Endothelial cell of umbilical vein (primary cell): ENCODE data around the gene TWIST2. TPM values are rescaled to one million over a fixed set of nuclear protein-coding genes. Genes with fewer than 3 reads are reported as not detected.

Experiments used
- BruUV-seq: library from RNA; stranded (reverse); fragments of 400-500 nt; replicated peaks from 2 replicates; lab custom pipeline; 2021; lab: Mats Ljungman, UMichigan
- CTCF ChIA-PET: fragments of 300-600, 350-600 bp; sonication (Branson Sonifier 250); formaldehyde crosslinking; loops from one replicate; lab custom pipeline; 2021; ENCODE audit warnings: antibody characterized with exemption, inconsistent platforms; lab: Charles Lee
- POLR2A ChIA-PET: fragments of 300-600, 350-600 bp; sonication (Branson Sonifier 250); formaldehyde crosslinking; loops from one replicate; lab custom pipeline; 2021; ENCODE audit warnings: antibody characterized with exemption, inconsistent platforms; lab: Charles Lee
- DNase-seq: peaks from one replicate; pipeline ENCODE4 v3.0.0-alpha.2; 2011; ENCODE audit warnings: low read depth, low spot score
- FAIRE-seq: peaks from 2 replicates; lab custom pipeline; 2011; peaks lifted over from hg19 to GRCh38; lab: Jason Lieb, UNC
- H2AFZ ChIP-seq: 2 replicates; pipeline ENCODE4 v1.6.0; 2012; ENCODE audit warnings: low read depth, low read length, control low read depth, inconsistent platforms
- H3K27ac ChIP-seq: 2 replicates; pipeline ENCODE4 v1.5.1; 2011; ENCODE audit warnings: low read depth, mild to moderate bottlenecking, control low read depth, low read length, moderate library complexity; ENCODE audit not compliant: insufficient read depth
- H3K27me3 ChIP-seq, 2 experiments: 2 replicates each; pipeline versions ENCODE4 v1.6.0 to v1.6.1; 2011; ENCODE audit warnings: low read length in 2 of 2, mixed read lengths in 1 of 2; ENCODE audit not compliant: control insufficient read depth in 2 of 2, insufficient read depth in 2 of 2
- H3K36me3 ChIP-seq, 2 experiments: 2 replicates in 1 of 2; 3 replicates in 1 of 2; pipeline ENCODE4 v1.5.1; 2011; ENCODE audit warnings: low read length in 2 of 2, mild to moderate bottlenecking in 1 of 2, moderate library complexity in 1 of 2; ENCODE audit not compliant: control insufficient read depth in 2 of 2, insufficient read depth in 2 of 2; ENCODE audit errors: extremely low read depth in 1 of 2
- H3K4me1 ChIP-seq: 3 replicates; pipeline ENCODE4 v1.5.1; 2011; ENCODE audit warnings: mild to moderate bottlenecking, low read length; ENCODE audit not compliant: control insufficient read depth, insufficient read depth; ENCODE audit errors: extremely low read depth
- H3K4me2 ChIP-seq: 2 replicates; pipeline ENCODE4 v1.6.1; 2011; ENCODE audit warnings: low read length, control low read depth, mixed read lengths; ENCODE audit not compliant: insufficient read depth
- H3K4me3 ChIP-seq, 3 experiments: fragments of 200-600 bp in 1 of 3; sonication (generic), shearing (Covaris generic) in 1 of 3; replicated peaks in 1 of 3; 2 replicates each; pipeline ENCODE4 v1.5.1; 2011 to 2016; ENCODE audit warnings: control low read depth in 3 of 3, low read length in 3 of 3, mild to moderate bottlenecking in 2 of 3, inconsistent platforms in 1 of 3, low read depth in 1 of 3, moderate library complexity in 1 of 3; ENCODE audit not compliant: insufficient read depth in 1 of 3
- H3K79me2 ChIP-seq: 2 replicates; pipeline ENCODE4 v1.6.0; 2012; ENCODE audit warnings: low read length, inconsistent platforms; ENCODE audit not compliant: control insufficient read depth, insufficient read depth
- H3K9ac ChIP-seq: replicated peaks from 2 replicates; pipeline ENCODE3; 2011; ENCODE audit warnings: low read length, control low read depth; ENCODE audit not compliant: insufficient read depth; ENCODE audit errors: extremely low read depth
- H3K9me1 ChIP-seq: replicated peaks from 3 replicates; pipeline ENCODE4 v1.6.0; 2011; ENCODE audit warnings: mild to moderate bottlenecking, low read length; ENCODE audit not compliant: control insufficient read depth, insufficient read depth; ENCODE audit errors: extremely low read depth
- H3K9me3 ChIP-seq: replicated peaks from 2 replicates; pipeline ENCODE4 v1.5.1; 2012; ENCODE audit warnings: low read length, inconsistent platforms; ENCODE audit not compliant: control insufficient read depth, insufficient read depth
- H4K20me1 ChIP-seq: replicated peaks from 2 replicates; pipeline ENCODE3; 2011; ENCODE audit warnings: mild to moderate bottlenecking, low read length; ENCODE audit not compliant: control insufficient read depth, insufficient read depth; ENCODE audit errors: extremely low read depth
- FOS ChIP-seq: IDR thresholded peaks from 2 replicates; pipeline ENCODE4 v1.6.1; 2011; ENCODE audit warnings: mild to moderate bottlenecking, low read length, moderate library complexity, borderline replicate concordance; ENCODE audit not compliant: insufficient read depth
- GATA2 ChIP-seq: IDR thresholded peaks from 2 replicates; pipeline ENCODE4 v1.7.0; 2011; ENCODE audit warnings: low read depth, mild to moderate bottlenecking, moderate library complexity, mixed read lengths, low read length; ENCODE audit not compliant: insufficient read length, insufficient read depth
- JUN ChIP-seq: IDR thresholded peaks from 2 replicates; pipeline ENCODE4 v1.6.1; 2011; ENCODE audit warnings: borderline replicate concordance, low read depth; ENCODE audit not compliant: insufficient read length, insufficient read depth
- POLR2A ChIP-seq: IDR thresholded peaks from 2 replicates; pipeline ENCODE4 v1.6.1; 2012; ENCODE audit warnings: low read depth, mild to moderate bottlenecking, control low read depth, low read length
- POLR2AphosphoS5 ChIP-seq: IDR thresholded peaks from 2 replicates; pipeline ENCODE4 v1.6.1; 2012; ENCODE audit warnings: low read depth, mild to moderate bottlenecking, control low read depth, low read length, moderate library complexity; ENCODE audit not compliant: insufficient read depth
- dilution Hi-C: fragments of 300-500 bp; cut with MboI; formaldehyde crosslinking; loops from one replicate; pipeline ENCODE4 v1.15.0; 2019; ENCODE audit warnings: low sequenced_read_pairs; ENCODE audit not compliant: extremely low pct_ligation_motif_present
- intact Hi-C: fragments of 100-400 bp; cut with micrococcal nuclease; formaldehyde crosslinking; loops from one replicate; pipeline ENCODE4 v1.10.0; 2022
- polyA plus RNA-seq, 4 experiments: library from polyadenylated mRNA; depleted of rRNA in 3 of 4; stranded (reverse) in 3 of 4; unstranded in 1 of 4; fragments of >200 nt; gene quantifications; 2 replicates each; pipeline versions ENCODE4 v1.2.1 to v1.2.3, GENCODE V29; 2011 to 2012; ENCODE audit warnings: missing spikeins in 1 of 4
- total RNA-seq: library from RNA; stranded (reverse); gene quantifications from 2 replicates; pipeline ENCODE4 v1.2.3, GENCODE V29; 2021
- TF ChIP-seq, protein P1 (sequence below): IDR thresholded peaks from 2 replicates; pipeline ENCODE4 v1.6.1; 2011; ENCODE audit not compliant: insufficient read depth, insufficient read length
- TF ChIP-seq, protein P2 (sequence below), 2 donors: IDR thresholded peaks; 1 replicate in 1 of 2; 2 replicates in 1 of 2; pipeline ENCODE4 v1.5.1; 2011; ENCODE audit warnings: low read length in 2 of 2, mild to moderate bottlenecking in 2 of 2, moderate library complexity in 2 of 2, control low read depth in 1 of 2, inconsistent platforms in 1 of 2, low read depth in 1 of 2; ENCODE audit not compliant: insufficient read depth in 1 of 2; ENCODE audit errors: extremely low read depth in 1 of 2

The TWIST2 gene
- total and polyA plus RNA-seq, 2 donors (not counting 3 experiments of a cell fraction or from before 2014, with no cell fraction given) = 2.3 to 3.4 TPM

DNA sequence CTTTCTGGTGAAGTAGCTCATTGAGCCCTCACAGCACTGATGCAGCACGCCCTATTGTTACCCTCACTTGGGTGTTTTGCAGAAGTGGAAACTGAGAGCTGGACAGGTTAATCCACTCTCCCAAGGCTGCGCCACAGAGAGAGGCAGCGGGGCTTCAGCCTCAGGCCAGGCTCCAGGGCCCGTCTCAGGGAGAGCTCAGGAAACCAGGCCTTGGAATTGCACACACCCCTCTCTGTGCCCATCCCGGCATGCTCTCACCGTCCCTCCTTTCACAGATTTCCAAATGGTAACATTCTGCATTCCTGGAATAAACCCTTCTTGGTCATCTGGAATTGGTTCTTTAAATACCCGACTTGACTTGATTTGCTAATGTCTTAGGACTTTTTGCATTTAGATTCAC, 51.5 kb downstream of the TWIST2 start:
- no TSS peak for BruUV-seq
- ChIA-PET CTCF (no interaction called here), POLR2A (no interaction called here)
- Histone ChIP-seq H3K4me3 (no peak overlapping the region), H3K27me3 (no peaks in the 10 kb centered on the region), H4K20me1 (no peaks in the 10 kb centered on the region), H3K79me2 (no peaks in the 10 kb centered on the region), H2AFZ (no peak overlapping the region), H3K36me3 (no peaks in the 10 kb centered on the region), H3K4me1 (peaks cover 12% of the 10 kb centered on the region), H3K27ac (no peak overlapping the region), H3K9ac (no peak overlapping the region), H3K9me1 (no peaks in the 10 kb centered on the region), H3K4me2 (no peak overlapping the region), H3K9me3 (no peaks in the 10 kb centered on the region)
- intact Hi-C loops = no loop called here
- no peak for DNase-seq
- no peak for FAIRE-seq
- dilution Hi-C loops = no loop called here
- TF ChIP-seq, protein P1, sequence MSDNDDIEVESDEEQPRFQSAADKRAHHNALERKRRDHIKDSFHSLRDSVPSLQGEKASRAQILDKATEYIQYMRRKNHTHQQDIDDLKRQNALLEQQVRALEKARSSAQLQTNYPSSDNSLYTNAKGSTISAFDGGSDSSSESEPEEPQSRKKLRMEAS = no peak
- no peak for TF ChIP-seq JUN

DNA sequence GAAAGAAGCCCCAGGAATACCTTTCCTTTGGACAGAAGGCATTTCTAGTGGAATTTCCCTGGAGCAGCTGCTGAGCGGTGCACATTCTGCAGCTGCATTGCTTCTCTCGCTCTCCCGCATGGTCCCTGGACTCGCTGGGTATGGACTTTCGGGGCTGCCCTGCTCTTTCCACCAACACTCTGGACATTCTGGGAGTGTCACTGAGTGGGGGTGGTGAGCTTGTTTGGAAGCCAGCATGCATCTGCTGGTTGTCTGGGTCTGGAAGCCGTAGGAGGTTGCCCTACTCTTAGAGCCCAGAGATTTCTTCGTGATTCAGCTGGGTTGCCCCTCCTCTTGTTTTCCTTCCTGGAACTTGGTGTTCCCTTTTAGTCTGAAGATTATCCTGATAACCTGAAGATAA, 52.6 kb downstream of the TWIST2 start:
- dilution Hi-C loops (no loop called here), intact Hi-C loops (no loop called here)
- no peaks in the 10 kb centered on the region for H3K79me2 ChIP-seq
- no peaks in the 10 kb centered on the region for H4K20me1 ChIP-seq
- H3K36me3 ChIP-seq = no peaks in the 10 kb centered on the region
- no peaks in the 10 kb centered on the region for H3K27me3 ChIP-seq
- H3K4me2 ChIP-seq = no peak overlapping the region
- peaks cover 8% of the 10 kb centered on the region for H3K4me1 ChIP-seq
- no peaks in the 10 kb centered on the region for H3K9me1 ChIP-seq
- no peak overlapping the region for H3K4me3 ChIP-seq
- no TSS peak for BruUV-seq
- H2AFZ ChIP-seq = no peak overlapping the region
- POLR2A ChIA-PET = no interaction called here
- TF ChIP-seq, protein P2, sequence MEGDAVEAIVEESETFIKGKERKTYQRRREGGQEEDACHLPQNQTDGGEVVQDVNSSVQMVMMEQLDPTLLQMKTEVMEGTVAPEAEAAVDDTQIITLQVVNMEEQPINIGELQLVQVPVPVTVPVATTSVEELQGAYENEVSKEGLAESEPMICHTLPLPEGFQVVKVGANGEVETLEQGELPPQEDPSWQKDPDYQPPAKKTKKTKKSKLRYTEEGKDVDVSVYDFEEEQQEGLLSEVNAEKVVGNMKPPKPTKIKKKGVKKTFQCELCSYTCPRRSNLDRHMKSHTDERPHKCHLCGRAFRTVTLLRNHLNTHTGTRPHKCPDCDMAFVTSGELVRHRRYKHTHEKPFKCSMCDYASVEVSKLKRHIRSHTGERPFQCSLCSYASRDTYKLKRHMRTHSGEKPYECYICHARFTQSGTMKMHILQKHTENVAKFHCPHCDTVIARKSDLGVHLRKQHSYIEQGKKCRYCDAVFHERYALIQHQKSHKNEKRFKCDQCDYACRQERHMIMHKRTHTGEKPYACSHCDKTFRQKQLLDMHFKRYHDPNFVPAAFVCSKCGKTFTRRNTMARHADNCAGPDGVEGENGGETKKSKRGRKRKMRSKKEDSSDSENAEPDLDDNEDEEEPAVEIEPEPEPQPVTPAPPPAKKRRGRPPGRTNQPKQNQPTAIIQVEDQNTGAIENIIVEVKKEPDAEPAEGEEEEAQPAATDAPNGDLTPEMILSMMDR (IDR thresholded peaks at IDR 0.05; ENCODE audit: extremely low read depth in 1 of 2, insufficient read depth in 1 of 2, low read depth in 1 of 2, low read length in 2 of 2) = no peak
- no peak for TF ChIP-seq POLR2AphosphoS5
- TF ChIP-seq POLR2A = no peak
- no peak for TF ChIP-seq GATA2
- no peak for TF ChIP-seq FOS
- FAIRE-seq (no peak), DNase-seq (peak; percentile 4)
- H3K9ac ChIP-seq = no peak overlapping the region
- CTCF ChIA-PET = no interaction called here
- no peak overlapping the region for H3K27ac ChIP-seq
- H3K9me3 ChIP-seq = no peaks in the 10 kb centered on the region
